ENCODE data around the gene MIA.
A peak's percentile ranks its signal among the peaks of the same experiment; 100 is the strongest.
"Not testable (repeated sequence)": the region's sequence is repeated elsewhere in the genome, so short reads cannot be mapped to it uniquely, and the experiment has no call there.

Gene MIA

DNA sequence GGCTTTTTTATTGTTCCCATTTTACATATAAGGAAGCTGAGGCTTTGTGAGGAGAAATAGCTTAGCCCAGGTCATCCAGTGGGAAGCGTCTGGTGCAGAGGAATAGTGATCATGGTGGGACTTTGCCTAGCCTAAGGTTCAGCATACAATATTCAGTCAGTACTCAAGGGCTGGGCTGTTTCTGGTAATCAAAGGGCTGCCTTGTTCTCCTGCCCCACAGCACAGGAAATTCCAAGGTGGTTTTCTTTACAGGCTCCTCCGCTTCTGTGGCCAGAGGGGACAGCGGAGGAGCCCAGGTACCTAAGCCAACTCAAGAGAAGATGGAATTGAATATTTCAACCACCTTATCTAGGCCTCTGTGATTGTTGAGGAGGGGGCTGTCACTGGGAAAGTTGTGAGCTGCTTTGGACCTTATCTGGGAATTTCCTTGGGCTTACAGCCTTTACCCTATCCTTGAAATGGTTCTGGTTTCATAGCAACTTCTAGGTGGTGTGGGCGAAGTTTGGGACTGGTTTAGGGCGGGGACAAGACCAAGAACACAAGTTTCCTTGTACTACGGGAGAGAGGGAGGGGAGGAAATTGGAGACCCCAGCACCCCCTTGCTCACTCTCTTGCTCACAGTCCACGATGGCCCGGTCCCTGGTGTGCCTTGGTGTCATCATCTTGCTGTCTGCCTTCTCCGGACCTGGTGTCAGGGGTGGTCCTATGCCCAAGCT lies at the start of gene MIA:
MIA (plus strand) TSS at position 606 of the 716 bp plus-strand sequence; CDS start at position 628, 22 bp downstream.
- H3K4me3 Mint-ChIP-seq = no peak within 1 kb of the TSS
- H3K27ac Mint-ChIP-seq = no peak within 1 kb of the TSS
- peaks cover 16% of the 10 kb centered on the region for H3K36me3 Mint-ChIP-seq (ENCODE audit: low read depth)
- no peak for DNase-seq
- H3K9me3 Mint-ChIP-seq = peaks cover 3% of the 10 kb centered on the region
- H3K4me1 Mint-ChIP-seq (ENCODE audit: low read depth) = peaks cover 52% of the 10 kb centered on the region
- no peaks in the 10 kb centered on the region for H3K27me3 Mint-ChIP-seq

DNA sequence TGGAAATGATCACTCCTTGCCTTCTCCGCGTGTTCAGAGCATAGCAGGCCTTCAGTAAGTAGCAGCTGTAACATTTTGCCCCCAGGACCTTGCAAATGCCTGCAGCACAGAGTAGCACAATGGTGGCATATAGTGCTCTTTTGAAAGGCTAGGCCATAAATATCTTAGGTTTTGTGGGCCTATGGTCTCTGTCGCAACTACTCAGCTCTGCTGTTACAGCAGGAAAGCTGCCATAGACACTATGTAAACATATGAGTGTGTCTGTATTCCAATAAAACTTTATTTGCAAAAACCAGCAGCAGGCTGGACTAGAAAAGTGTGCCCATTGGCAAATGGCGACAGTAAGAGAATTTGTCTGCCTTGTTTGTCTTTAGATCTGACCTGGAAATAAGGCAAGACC lies 49.0 kb upstream of the MIA start:
- no peak for DNase-seq
- Mint-ChIP-seq H3K4me3 (no peak overlapping the region), H3K9me3 (no peaks in the 10 kb centered on the region), H3K4me1 (ENCODE audit: low read depth) (peaks cover 33% of the 10 kb centered on the region), H3K27me3 (no peaks in the 10 kb centered on the region), H3K27ac (no peak overlapping the region), H3K36me3 (ENCODE audit: low read depth) (peaks cover 76% of the 10 kb centered on the region)

DNA sequence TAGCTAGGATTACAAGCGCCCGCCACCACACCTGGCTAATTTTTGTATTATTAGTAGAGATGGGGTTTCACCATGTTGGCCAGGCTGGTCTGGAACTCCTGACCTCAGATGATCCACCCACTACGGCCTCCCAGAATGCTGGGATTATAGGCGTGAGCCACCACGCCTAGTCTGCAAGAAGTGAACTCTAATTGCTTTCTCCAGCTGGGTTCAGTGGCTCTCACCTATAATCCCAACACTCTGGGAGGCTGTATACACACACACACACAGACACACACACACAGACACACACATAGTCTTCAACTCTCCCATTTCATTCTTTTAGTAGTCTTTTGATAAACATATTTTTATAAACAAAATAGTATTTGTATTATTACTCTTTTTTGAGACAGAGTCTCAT lies 45.3 kb upstream of the MIA start:
- peaks cover 83% of the 10 kb centered on the region for H3K36me3 Mint-ChIP-seq (ENCODE audit: low read depth)
- H3K27me3 Mint-ChIP-seq; H3K4me3 Mint-ChIP-seq; H3K4me1 Mint-ChIP-seq (ENCODE audit: low read depth); DNase-seq; H3K27ac Mint-ChIP-seq; H3K9me3 Mint-ChIP-seq: not testable (repeated sequence)

DNA sequence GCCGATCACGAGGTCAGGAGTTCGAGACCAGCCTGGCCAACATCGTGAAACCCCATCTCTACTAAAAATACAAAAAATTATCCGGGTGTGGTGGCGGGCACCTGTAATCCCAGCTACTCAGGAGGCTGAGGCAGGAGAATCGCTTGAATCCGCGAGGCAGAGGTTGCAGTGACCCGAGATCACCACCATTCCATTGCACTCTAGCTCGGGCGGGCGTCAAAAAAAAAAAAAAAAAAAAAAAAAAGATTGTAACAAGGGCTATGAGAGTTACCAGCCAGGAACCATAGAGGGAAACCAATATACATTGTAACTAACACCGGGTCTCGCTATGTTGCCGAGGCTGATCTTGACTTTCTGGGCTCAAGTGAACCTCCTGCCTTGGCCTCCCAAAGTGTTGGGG lies 43.0 kb upstream of the MIA start:
- not testable (repeated sequence) for DNase-seq; H3K9me3 Mint-ChIP-seq; H3K4me3 Mint-ChIP-seq; H3K27me3 Mint-ChIP-seq; H3K4me1 Mint-ChIP-seq (ENCODE audit: low read depth); H3K27ac Mint-ChIP-seq
- peaks cover 85% of the 10 kb centered on the region for H3K36me3 Mint-ChIP-seq (ENCODE audit: low read depth)

DNA sequence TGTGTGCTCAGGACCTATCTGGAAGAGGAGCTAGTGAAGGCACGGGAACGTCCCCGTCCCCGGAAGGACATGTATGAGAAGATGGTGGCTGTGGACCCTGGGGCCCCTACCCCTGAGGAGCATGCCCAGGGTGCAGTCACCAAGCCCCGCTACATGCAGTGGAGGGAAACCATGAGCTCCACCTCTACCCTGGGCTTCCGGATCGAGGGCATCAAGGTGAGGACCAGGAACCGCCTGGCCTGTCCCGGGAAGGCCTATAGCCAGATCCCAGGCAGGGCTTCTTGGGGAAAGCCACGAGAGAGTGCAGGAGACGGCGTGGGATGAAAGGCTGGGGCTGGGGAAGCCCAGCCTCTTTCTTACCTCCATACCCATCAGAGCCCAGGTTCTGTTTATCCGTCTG lies 42.2 kb upstream of the MIA start:
- no peaks in the 10 kb centered on the region for H3K9me3 Mint-ChIP-seq
- no peak overlapping the region for H3K4me3 Mint-ChIP-seq
- peaks cover 83% of the 10 kb centered on the region for H3K36me3 Mint-ChIP-seq (ENCODE audit: low read depth)
- H3K27ac Mint-ChIP-seq = no peak overlapping the region
- no peak for DNase-seq
- H3K4me1 Mint-ChIP-seq (ENCODE audit: low read depth) = no peaks in the 10 kb centered on the region
- no peaks in the 10 kb centered on the region for H3K27me3 Mint-ChIP-seq

DNA sequence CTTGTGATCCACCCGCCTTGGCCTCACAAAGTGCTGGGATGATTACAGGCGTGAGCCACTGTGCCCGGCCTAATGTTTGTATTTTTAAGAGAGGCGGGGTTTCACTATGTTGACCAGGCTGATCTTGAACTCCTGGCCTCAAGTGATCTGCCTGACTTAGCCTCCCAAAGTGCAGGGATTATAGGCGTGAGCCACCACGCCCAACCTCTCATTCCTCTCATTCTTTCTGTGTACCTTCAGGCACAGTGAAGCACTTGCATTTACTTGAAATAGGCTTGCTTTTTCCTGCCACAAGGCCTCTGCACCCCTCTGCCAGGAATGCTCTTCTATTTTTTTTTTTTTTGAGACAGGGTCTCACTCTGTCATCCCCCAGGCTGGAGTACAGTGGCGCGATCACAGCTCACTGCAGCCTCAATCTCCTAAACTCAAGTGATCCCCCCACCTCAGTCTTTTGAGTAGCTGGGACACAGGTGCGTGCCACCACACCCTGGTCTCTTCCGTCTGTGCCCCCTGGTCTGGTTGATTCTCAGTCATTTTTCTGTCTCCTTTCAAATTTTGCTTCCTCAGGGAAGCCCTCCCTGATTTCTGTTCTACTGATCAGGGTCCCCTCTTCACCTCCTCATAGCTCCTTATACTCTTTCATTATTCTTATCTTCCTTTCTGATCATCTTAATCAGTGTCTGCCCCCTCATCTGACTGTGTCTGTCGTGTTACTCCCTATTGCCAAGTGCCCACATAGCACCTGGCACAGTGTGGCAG lies 40.1 kb upstream of the MIA start:
- no peaks in the 10 kb centered on the region for H3K27me3 Mint-ChIP-seq
- H3K4me1 Mint-ChIP-seq (ENCODE audit: low read depth) = no peaks in the 10 kb centered on the region
- no peaks in the 10 kb centered on the region for H3K9me3 Mint-ChIP-seq
- no peak overlapping the region for H3K27ac Mint-ChIP-seq
- H3K4me3 Mint-ChIP-seq = no peak overlapping the region
- no peak for DNase-seq
- H3K36me3 Mint-ChIP-seq (ENCODE audit: low read depth) = peaks cover 84% of the 10 kb centered on the region

DNA sequence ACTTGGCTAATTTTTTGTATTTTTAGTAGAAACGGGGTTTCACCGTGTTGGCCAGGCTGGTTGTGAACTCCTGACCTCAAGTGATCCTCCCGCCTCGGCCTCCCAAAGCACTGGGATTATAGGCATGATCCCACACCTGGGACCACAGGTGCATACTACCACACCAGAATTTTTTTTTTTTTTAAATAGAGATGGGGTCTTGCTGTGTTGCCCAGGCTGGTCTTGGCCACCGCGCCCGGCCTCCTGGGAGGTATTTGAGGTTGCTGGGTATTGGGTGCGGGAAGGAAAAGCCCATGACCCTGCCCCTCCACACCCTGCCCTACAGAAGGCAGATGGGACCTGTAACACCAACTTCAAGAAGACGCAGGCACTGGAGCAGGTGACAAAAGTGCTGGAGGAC lies 38.7 kb upstream of the MIA start:
- Mint-ChIP-seq H3K9me3 (no peaks in the 10 kb centered on the region), H3K27ac (no peak overlapping the region), H3K4me1 (ENCODE audit: low read depth) (no peaks in the 10 kb centered on the region), H3K36me3 (ENCODE audit: low read depth) (peaks cover 72% of the 10 kb centered on the region), H3K4me3 (no peak overlapping the region), H3K27me3 (no peaks in the 10 kb centered on the region)
- no peak for DNase-seq

DNA sequence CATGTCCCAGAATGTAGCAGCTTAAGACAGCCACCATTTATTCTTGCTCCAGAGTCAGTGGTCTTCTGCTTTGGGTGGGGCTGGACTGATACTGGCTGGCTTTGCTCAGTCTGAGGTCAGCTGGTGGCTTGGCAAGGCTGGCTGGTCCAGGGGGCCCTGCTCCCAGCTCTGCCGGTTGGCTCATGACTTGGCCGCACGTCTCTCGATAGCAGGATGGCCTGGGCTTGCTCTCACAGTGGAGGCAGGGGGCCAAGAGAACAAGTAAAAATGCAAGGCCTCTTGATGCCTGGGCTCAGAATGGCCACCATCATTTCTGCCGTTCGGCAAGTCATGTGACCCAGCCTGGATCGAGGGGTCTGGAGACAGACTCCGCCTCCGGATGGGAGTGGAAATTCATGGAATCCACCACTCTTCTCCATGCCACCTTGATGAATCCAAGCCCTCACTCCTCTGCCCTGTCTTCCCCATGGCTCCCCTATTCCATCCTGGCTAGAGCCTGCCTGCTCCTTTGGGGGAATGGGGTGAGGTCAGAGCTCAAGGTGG lies 38.1 kb upstream of the MIA start:
- Mint-ChIP-seq H3K27ac (no peak overlapping the region), H3K4me1 (ENCODE audit: low read depth) (no peaks in the 10 kb centered on the region), H3K4me3 (no peak overlapping the region), H3K27me3 (no peaks in the 10 kb centered on the region), H3K9me3 (no peaks in the 10 kb centered on the region), H3K36me3 (ENCODE audit: low read depth) (peaks cover 69% of the 10 kb centered on the region)
- DNase-seq = no peak

DNA sequence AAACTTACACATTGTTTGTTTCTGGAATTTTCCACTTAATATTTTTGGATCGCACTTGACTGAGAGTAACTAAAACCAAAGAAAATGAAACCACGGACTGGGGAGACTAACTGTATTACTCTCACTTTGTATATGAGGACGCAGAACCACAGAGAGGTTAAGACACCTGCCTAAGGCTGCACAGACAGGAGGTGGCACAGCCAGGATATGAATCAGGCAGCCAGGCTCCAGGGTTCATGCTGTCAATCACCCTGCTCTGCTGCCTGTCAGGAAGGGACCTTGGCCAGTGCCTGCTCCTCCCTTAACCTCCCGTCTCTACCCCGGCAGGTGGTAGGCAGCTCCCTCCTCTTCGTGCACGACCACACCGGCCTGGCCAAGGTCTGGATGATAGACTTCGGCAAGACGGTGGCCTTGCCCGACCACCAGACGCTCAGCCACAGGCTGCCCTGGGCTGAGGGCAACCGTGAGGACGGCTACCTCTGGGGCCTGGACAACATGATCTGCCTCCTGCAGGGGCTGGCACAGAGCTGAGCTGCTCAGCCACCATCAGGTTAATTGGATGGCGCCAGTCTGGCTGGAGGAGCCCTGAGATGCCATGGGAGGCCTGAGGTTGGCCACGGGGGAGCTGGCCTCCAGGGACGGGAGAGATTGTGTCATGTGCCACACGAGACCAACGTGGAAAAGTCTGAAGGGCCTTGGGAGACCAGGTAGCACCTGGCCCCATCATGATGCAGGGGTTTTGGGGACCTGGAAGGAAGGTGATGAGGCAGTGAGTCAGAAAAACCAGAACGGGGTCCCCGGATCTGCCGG lies 36.1 kb upstream of the MIA start:
- H3K4me1 Mint-ChIP-seq (ENCODE audit: low read depth) = no peaks in the 10 kb centered on the region
- H3K27me3 Mint-ChIP-seq = no peaks in the 10 kb centered on the region
- H3K4me3 Mint-ChIP-seq = no peak overlapping the region
- no peak for DNase-seq
- H3K27ac Mint-ChIP-seq = no peak overlapping the region
- peaks cover 50% of the 10 kb centered on the region for H3K36me3 Mint-ChIP-seq (ENCODE audit: low read depth)
- no peaks in the 10 kb centered on the region for H3K9me3 Mint-ChIP-seq

DNA sequence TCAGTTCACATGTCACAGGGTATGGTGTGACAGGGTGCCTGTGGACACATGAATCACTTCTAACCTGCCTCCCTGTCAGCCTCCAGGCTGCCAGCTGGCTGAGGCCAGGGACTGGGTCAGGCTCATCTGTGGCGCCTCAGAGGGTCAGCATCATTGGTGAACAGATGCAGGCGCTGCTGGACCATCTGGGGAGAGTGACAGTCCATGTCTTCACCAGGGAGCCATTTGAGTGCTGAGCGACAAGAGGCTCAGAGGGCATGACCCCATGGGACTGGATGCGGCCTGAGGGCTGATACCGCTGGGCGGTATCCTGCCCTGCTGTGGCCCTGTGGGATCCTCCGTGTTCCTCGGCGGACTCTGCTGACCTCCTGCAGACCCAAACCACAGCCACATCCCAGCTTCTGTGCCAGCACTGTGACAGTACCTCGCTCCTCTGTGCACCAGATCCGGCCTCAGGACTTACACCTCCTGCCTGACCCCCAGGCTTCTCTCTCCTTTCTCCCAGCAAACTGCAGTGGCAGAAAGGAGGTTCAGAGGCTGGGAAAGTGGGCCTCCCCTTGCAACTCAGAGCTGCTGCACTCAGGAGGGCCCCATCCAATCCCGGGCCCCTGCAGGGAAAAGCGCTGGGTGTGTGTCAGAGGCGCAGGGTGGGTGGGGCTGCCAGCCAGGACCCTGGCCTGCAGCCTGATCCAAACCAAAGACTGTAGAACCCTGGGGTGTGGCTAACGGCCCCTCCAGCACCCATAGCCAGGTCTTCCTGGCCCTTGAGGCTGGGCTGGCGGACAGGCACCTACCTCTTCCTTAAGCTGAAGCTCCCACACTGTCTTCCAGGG lies 35.2 kb upstream of the MIA start:
- Mint-ChIP-seq H3K27ac (no peak overlapping the region), H3K36me3 (ENCODE audit: low read depth) (peaks cover 42% of the 10 kb centered on the region), H3K27me3 (no peaks in the 10 kb centered on the region), H3K4me3 (no peak overlapping the region), H3K4me1 (ENCODE audit: low read depth) (no peaks in the 10 kb centered on the region), H3K9me3 (no peaks in the 10 kb centered on the region)
- no peak for DNase-seq

DNA sequence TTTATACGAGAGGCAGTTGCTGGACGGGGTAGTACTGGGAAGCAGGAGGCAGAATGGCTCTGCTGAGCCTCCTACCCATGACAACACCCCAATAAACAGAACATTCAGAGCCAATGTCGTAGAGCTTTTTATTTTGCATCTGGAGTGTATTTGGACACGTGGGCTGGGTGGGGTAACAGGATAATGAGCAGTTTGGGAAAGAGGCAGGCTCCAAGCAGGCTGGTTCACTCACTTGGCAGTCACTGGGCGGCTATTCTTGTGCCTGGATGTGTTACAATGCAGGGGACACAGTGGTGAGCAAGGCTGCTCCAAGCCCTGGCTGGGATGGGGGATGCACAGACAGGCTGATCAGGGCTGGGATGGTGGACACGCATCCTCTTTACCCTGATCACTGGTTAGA lies 34.6 kb upstream of the MIA start:
- Mint-ChIP-seq H3K9me3 (no peaks in the 10 kb centered on the region), H3K27ac (no peak overlapping the region), H3K36me3 (ENCODE audit: low read depth) (peaks cover 36% of the 10 kb centered on the region), H3K27me3 (no peaks in the 10 kb centered on the region), H3K4me3 (no peak overlapping the region), H3K4me1 (ENCODE audit: low read depth) (no peaks in the 10 kb centered on the region)
- no peak for DNase-seq

DNA sequence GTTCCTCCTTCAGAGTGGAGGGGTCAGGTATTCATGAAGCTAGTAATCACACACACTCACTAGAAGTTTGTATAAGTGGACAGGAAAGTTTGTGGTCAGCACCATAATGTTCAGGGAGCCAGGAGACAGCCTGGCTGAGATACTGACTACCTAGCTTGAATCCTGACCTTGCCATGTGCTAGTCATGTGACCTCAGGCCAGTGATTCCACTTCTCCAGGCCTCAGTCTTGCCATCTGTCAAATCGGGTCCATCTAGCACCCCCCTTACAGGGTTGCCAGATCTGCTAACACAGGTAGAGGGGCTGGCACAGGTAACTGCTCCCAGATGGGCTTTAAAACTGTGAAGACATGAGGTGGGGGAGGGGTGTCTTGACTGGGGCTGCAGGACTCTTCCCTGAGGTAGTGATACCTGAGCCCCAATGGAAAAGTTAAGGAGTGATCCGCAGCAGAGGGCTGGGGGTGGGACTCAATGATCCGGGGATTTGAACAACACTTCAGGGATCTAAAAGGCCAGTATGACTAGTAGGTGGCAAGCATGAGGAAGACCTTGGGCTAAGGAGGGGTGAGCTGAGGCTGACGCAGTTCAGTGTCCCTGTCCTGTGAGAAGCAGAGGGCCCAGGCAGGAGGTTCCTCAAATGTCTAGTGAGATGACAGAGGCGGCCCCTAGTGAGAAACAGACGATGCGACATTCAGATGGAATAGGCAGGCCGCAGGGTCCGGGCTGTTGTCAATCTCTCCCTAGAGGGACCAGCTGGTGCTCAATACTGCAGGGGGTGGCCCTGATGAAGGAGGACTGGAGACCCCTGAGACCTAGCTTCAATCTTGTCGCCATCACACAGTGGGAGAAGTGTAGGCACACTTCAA lies 33.6 kb upstream of the MIA start:
- peak overlapping the region; percentile 29 for H3K27ac Mint-ChIP-seq
- H3K4me1 Mint-ChIP-seq (ENCODE audit: low read depth) = no peaks in the 10 kb centered on the region

DNA sequence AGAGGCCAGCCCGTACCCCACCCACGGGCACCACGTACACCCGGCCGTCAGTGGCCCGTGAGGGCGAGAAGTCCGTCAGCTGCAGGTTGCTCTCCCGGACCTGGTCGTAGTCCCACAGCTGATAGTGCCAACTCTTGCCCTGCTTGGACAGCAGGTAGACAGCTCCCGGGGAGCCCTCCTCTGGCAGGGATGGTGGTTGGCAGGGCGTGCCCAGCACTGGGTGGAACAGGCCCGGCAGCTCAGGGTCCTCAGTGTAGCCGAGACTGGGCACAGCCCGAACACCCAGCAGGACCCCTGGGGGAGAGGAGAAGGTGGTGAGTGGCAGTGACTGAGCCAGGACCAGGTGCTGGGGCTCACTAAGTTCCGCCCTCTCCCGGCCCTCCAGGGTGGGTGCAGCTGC lies 32.8 kb upstream of the MIA start:
- peaks cover 19% of the 10 kb centered on the region for H3K36me3 Mint-ChIP-seq (ENCODE audit: low read depth)
- no peaks in the 10 kb centered on the region for H3K9me3 Mint-ChIP-seq
- H3K4me3 Mint-ChIP-seq = no peak overlapping the region
- no peak for DNase-seq
- H3K4me1 Mint-ChIP-seq (ENCODE audit: low read depth) = no peaks in the 10 kb centered on the region
- no peak overlapping the region for H3K27ac Mint-ChIP-seq
- no peaks in the 10 kb centered on the region for H3K27me3 Mint-ChIP-seq

More for the DNA sequence above, 33.6 kb upstream of the MIA start:
- H3K36me3 Mint-ChIP-seq (ENCODE audit: low read depth) = peaks cover 26% of the 10 kb centered on the region
- no peak overlapping the region for H3K4me3 Mint-ChIP-seq
- no peaks in the 10 kb centered on the region for H3K27me3 Mint-ChIP-seq
- H3K9me3 Mint-ChIP-seq = no peaks in the 10 kb centered on the region
- DNase-seq = no peak

Measured in activated T-cell treated with anti-CD3 and anti-CD28 coated beads, Interleukin-2, amount 50 U/mL, for 24 hours (primary cell).